Stimulated activated naive CD8-positive, alpha-beta T cell treated with anti-CD3 and anti-CD28 coated beads, Interleukin-15, Interleukin-2, amounts not matched to agents 100 ng/mL and 50 ng/mL, for 24 hours (primary cell): ENCODE data around the gene AGPAT2.
A peak's percentile ranks its signal among the peaks of the same experiment; 100 is the strongest.

Experiments
- H3K27ac Mint-ChIP-seq: one replicate; pipeline ENCODE4 v1.8.0; 2021; ENCODE audit warnings: mild to moderate bottlenecking, mixed read lengths
- H3K27me3 Mint-ChIP-seq: one replicate; pipeline ENCODE4 v1.8.0; 2021; ENCODE audit warnings: mixed read lengths
- H3K36me3 Mint-ChIP-seq: one replicate; pipeline ENCODE4 v1.8.0; 2021; ENCODE audit warnings: low read depth, mixed read lengths
- H3K4me1 Mint-ChIP-seq: one replicate; pipeline ENCODE4 v1.8.0; 2021; ENCODE audit warnings: low read depth, mixed read lengths
- H3K4me3 Mint-ChIP-seq: one replicate; pipeline ENCODE4 v1.8.0; 2021; ENCODE audit warnings: mild to moderate bottlenecking, mixed read lengths
- H3K9me3 Mint-ChIP-seq: one replicate; pipeline ENCODE4 v1.8.0; 2021; ENCODE audit warnings: mixed read lengths

Gene AGPAT2

GRCh38 chr9:136723362-136723976 is 36.2 kb upstream of the AGPAT2 start:
- H3K36me3 Mint-ChIP-seq = peaks cover 43% of the 10 kb centered on the region
- H3K9me3 Mint-ChIP-seq = no peaks in the 10 kb centered on the region
- H3K27me3 Mint-ChIP-seq = no peaks in the 10 kb centered on the region
- peak overlapping the region; percentile 21 for H3K27ac Mint-ChIP-seq
- peaks cover 33% of the 10 kb centered on the region for H3K4me1 Mint-ChIP-seq
- H3K4me3 Mint-ChIP-seq = peak overlapping the region; percentile 98

GRCh38 chr9:136722969-136723356 is 35.7 kb upstream of the AGPAT2 start:
- H3K36me3 Mint-ChIP-seq = peaks cover 43% of the 10 kb centered on the region
- no peak overlapping the region for H3K4me3 Mint-ChIP-seq
- H3K27me3 Mint-ChIP-seq = no peaks in the 10 kb centered on the region
- H3K9me3 Mint-ChIP-seq = no peaks in the 10 kb centered on the region
- peaks cover 33% of the 10 kb centered on the region for H3K4me1 Mint-ChIP-seq
- no peak overlapping the region for H3K27ac Mint-ChIP-seq

GRCh38 chr9:136722093-136722968 is 35.1 kb upstream of the AGPAT2 start:
- Mint-ChIP-seq H3K4me3 (no peak overlapping the region), H3K4me1 (peaks cover 33% of the 10 kb centered on the region), H3K27ac (no peak overlapping the region), H3K9me3 (no peaks in the 10 kb centered on the region), H3K36me3 (peaks cover 40% of the 10 kb centered on the region), H3K27me3 (no peaks in the 10 kb centered on the region)

- H3K27me3 Mint-ChIP-seq = no peaks in the 10 kb centered on the region
- H3K27ac Mint-ChIP-seq = peak overlapping the region; percentile 49
- H3K4me1 Mint-ChIP-seq = peaks cover 29% of the 10 kb centered on the region
- no peak overlapping the region for H3K4me3 Mint-ChIP-seq
- peaks cover 33% of the 10 kb centered on the region for H3K36me3 Mint-ChIP-seq
- H3K9me3 Mint-ChIP-seq = no peaks in the 10 kb centered on the region
These were observed 34.3 kb upstream of the AGPAT2 start for GRCh38 chr9:136721339-136722092.

- Mint-ChIP-seq H3K4me3 (no peak overlapping the region), H3K9me3 (no peaks in the 10 kb centered on the region), H3K27ac (peak overlapping the region; percentile 49), H3K27me3 (peaks cover 1% of the 10 kb centered on the region), H3K4me1 (peaks cover 23% of the 10 kb centered on the region), H3K36me3 (peaks cover 27% of the 10 kb centered on the region)
These were observed 33.7 kb upstream of the AGPAT2 start for GRCh38 chr9:136720898-136721338.

GRCh38 chr9:136720251-136720897 is 33.1 kb upstream of the AGPAT2 start:
- H3K4me1 Mint-ChIP-seq = peaks cover 17% of the 10 kb centered on the region
- peaks cover 5% of the 10 kb centered on the region for H3K27me3 Mint-ChIP-seq
- H3K36me3 Mint-ChIP-seq = peaks cover 21% of the 10 kb centered on the region
- no peaks in the 10 kb centered on the region for H3K9me3 Mint-ChIP-seq
- no peak overlapping the region for H3K27ac Mint-ChIP-seq
- no peak overlapping the region for H3K4me3 Mint-ChIP-seq

GRCh38 chr9:136719195-136719880 is 32.1 kb upstream of the AGPAT2 start:
- Mint-ChIP-seq H3K27me3 (peaks cover 6% of the 10 kb centered on the region), H3K27ac (no peak overlapping the region), H3K4me1 (peaks cover 10% of the 10 kb centered on the region), H3K9me3 (no peaks in the 10 kb centered on the region), H3K36me3 (peaks cover 13% of the 10 kb centered on the region), H3K4me3 (no peak overlapping the region)

GRCh38 chr9:136718345-136719194 is 31.3 kb upstream of the AGPAT2 start:
- Mint-ChIP-seq H3K9me3 (no peaks in the 10 kb centered on the region), H3K4me3 (no peak overlapping the region), H3K27ac (no peak overlapping the region), H3K27me3 (peaks cover 12% of the 10 kb centered on the region), H3K36me3 (peaks cover 6% of the 10 kb centered on the region), H3K4me1 (peaks cover 4% of the 10 kb centered on the region)

GRCh38 chr9:136717399-136717798 is 30.1 kb upstream of the AGPAT2 start:
- peaks cover 15% of the 10 kb centered on the region for H3K27me3 Mint-ChIP-seq
- H3K36me3 Mint-ChIP-seq = peaks cover 4% of the 10 kb centered on the region
- peaks cover 3% of the 10 kb centered on the region for H3K4me1 Mint-ChIP-seq
- no peaks in the 10 kb centered on the region for H3K9me3 Mint-ChIP-seq
- H3K4me3 Mint-ChIP-seq = no peak overlapping the region
- H3K27ac Mint-ChIP-seq = no peak overlapping the region

GRCh38 chr9:136714893-136715274 is 27.6 kb upstream of the AGPAT2 start:
- Mint-ChIP-seq H3K4me3 (no peak overlapping the region), H3K27ac (no peak overlapping the region), H3K27me3 (peaks cover 31% of the 10 kb centered on the region), H3K36me3 (no peaks in the 10 kb centered on the region), H3K9me3 (no peaks in the 10 kb centered on the region), H3K4me1 (no peaks in the 10 kb centered on the region)

- H3K27ac Mint-ChIP-seq = no peak overlapping the region
- H3K4me1 Mint-ChIP-seq = no peaks in the 10 kb centered on the region
- no peak overlapping the region for H3K4me3 Mint-ChIP-seq
- no peaks in the 10 kb centered on the region for H3K36me3 Mint-ChIP-seq
- H3K9me3 Mint-ChIP-seq = no peaks in the 10 kb centered on the region
- H3K27me3 Mint-ChIP-seq = peaks cover 31% of the 10 kb centered on the region
These were observed 27.0 kb upstream of the AGPAT2 start for GRCh38 chr9:136714096-136714892.

- no peak overlapping the region for H3K4me3 Mint-ChIP-seq
- H3K27ac Mint-ChIP-seq = no peak overlapping the region
- no peaks in the 10 kb centered on the region for H3K9me3 Mint-ChIP-seq
- H3K27me3 Mint-ChIP-seq = peaks cover 31% of the 10 kb centered on the region
- no peaks in the 10 kb centered on the region for H3K4me1 Mint-ChIP-seq
- H3K36me3 Mint-ChIP-seq = no peaks in the 10 kb centered on the region
These were observed 26.3 kb upstream of the AGPAT2 start for GRCh38 chr9:136713550-136713949.
